ENCODE measurements around the gene RFPL4AL1. TPM values are rescaled to one million over a fixed set of nuclear protein-coding genes. Genes with fewer than 3 reads are reported as not detected.
A peak's percentile ranks its signal among the peaks of the same experiment; 100 is the strongest.
"Not testable (repeated sequence)": the region's sequence is repeated elsewhere in the genome, so short reads cannot be mapped to it uniquely, and the experiment has no call there.

RFPL4AL1 gene
- total RNA-seq = not detected
- not detected for polyA plus RNA-seq
- total RNA-seq = 0 reads per million in 6 experiments

GRCh38 chr19:55768818-55769217 is at the start of gene RFPL4AL1:
Gene RFPL4AL1 (plus strand): TSS chr19:55769118. CDS start chr19:55771805, 2,687 bp downstream.
- peaks cover 0 to 27% (median 0%) of the 10 kb centered on the region in 3 donors for H3K36me3 Mint-ChIP-seq
- H3K9me3 Mint-ChIP-seq = peaks cover 0 to 38% (median 7%) of the 10 kb centered on the region in 9 donors
- H3K27ac Mint-ChIP-seq, H3K4me3 Mint-ChIP-seq, H3K4me1 Mint-ChIP-seq, DNase-seq, POLR2A ChIA-PET, ATAC-seq: not testable (repeated sequence)
- peaks cover 18 to 56% (median 21%) of the 10 kb centered on the region in 5 donors for H3K27me3 Mint-ChIP-seq

DNA sequence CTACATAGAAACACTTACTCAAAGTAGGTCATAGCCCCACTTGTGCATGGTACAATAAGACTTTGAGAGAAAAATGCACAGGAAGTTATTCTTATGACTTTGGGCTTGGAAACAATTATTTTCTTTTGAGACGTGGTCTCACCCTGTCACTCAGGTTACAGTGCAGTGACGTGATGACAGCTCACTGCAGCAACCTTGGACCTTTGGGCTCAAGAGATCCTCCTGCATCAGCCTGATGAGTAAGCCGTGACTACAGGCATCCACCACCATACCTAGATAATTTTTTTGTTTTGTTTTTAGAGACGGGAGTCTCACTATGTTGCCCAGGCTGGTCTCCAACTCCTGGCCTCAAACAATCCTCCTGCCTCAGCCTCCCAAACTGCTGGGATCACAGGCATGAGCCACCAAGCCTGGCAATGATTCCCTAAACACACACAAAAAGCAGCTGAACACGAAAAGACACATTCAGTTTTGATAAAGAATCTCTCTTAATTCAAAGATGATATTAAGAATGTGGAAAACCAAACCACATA is 48.6 kb upstream of the RFPL4AL1 start:
- POLR2A ChIA-PET = no interaction called here
- no peak for ATAC-seq
- no peaks in the 10 kb centered on the region for H3K4me1 Mint-ChIP-seq
- peaks cover 3 to 43% (median 23%) of the 10 kb centered on the region in 9 donors for H3K9me3 Mint-ChIP-seq
- DNase-seq = no peak
- peaks cover 0 to 32% (median 20%) of the 10 kb centered on the region in 3 donors for H3K36me3 Mint-ChIP-seq
- no peak overlapping the region for H3K27ac Mint-ChIP-seq
- H3K4me3 Mint-ChIP-seq = no peak overlapping the region
- H3K27me3 Mint-ChIP-seq = peaks cover 43 to 71% (median 48%) of the 10 kb centered on the region in 5 donors

- ATAC-seq = no peak
- POLR2A ChIA-PET = no interaction called here
- H3K27ac Mint-ChIP-seq = no peak overlapping the region
- peaks cover 0 to 32% (median 20%) of the 10 kb centered on the region in 3 donors for H3K36me3 Mint-ChIP-seq
- peaks cover 3 to 43% (median 23%) of the 10 kb centered on the region in 9 donors for H3K9me3 Mint-ChIP-seq
- H3K4me3 Mint-ChIP-seq = no peak overlapping the region
- H3K4me1 Mint-ChIP-seq = no peaks in the 10 kb centered on the region
- peaks cover 46 to 75% (median 48%) of the 10 kb centered on the region in 5 donors for H3K27me3 Mint-ChIP-seq
- no peak for DNase-seq
These were observed 48.1 kb upstream of the RFPL4AL1 start for GRCh38 chr19:55720801-55721200.

- peaks cover 0 to 30% (median 20%) of the 10 kb centered on the region in 3 donors for H3K36me3 Mint-ChIP-seq
- no peak overlapping the region for H3K4me3 Mint-ChIP-seq
- no peak for ATAC-seq
- H3K4me1 Mint-ChIP-seq = no peaks in the 10 kb centered on the region
- peak overlapping the region in 1 of 10 donors; percentile 72 for H3K27ac Mint-ChIP-seq
- H3K27me3 Mint-ChIP-seq = peaks cover 36 to 72% (median 40%) of the 10 kb centered on the region in 5 donors
- no peak for DNase-seq
- H3K9me3 Mint-ChIP-seq = peaks cover 3 to 41% (median 23%) of the 10 kb centered on the region in 9 donors
- POLR2A ChIA-PET = no interaction called here
These were observed 45.4 kb upstream of the RFPL4AL1 start for GRCh38 chr19:55723491-55723890.

- DNase-seq = not testable (repeated sequence)
These were observed 38.5 kb upstream of the RFPL4AL1 start for GRCh38 chr19:55730378-55730777.

DNA sequence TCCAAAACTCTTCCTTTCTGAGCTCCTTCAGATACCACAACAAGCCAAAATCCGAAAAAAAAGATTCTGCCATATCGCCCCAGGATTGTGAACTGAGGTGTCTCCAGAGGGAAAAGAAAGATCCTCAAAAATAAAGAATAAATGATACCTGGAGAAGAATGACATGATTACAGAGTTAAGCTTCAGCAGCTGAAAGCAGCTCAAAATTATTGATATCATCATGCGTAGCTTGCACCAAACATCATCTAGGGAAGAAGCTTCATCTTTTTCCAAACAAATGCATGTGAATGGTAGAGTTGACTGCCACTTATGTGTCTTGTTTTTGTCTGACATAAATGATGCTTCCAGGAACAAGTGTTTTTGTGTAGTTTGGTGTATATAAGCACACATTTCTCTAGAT is 30.6 kb upstream of the RFPL4AL1 start, which contains the start of gene NLRP9:
NLRP9 (minus strand) TSS at position 101 of the 400 bp plus-strand sequence; CDS start at position 73, 28 bp downstream.
- no peak for ATAC-seq
- DNase-seq = no peak
- no peaks in the 10 kb centered on the region for H3K36me3 Mint-ChIP-seq
- POLR2A ChIA-PET = no interaction called here
- peaks cover 7 to 19% (median 10%) of the 10 kb centered on the region in 5 donors for H3K27me3 Mint-ChIP-seq
- H3K4me1 Mint-ChIP-seq = peaks cover 0 to 2% (median 0%) of the 10 kb centered on the region in 4 donors
- H3K9me3 Mint-ChIP-seq = no peaks in the 10 kb centered on the region
- H3K4me3 Mint-ChIP-seq = no peak within 1 kb of the TSS
- no peak within 1 kb of the TSS for H3K27ac Mint-ChIP-seq

More at GRCh38 chr19:55730378-55730777, 38.5 kb upstream of the RFPL4AL1 start:
- H3K27me3 Mint-ChIP-seq = peaks cover 1 to 21% (median 6%) of the 10 kb centered on the region in 5 donors
- ATAC-seq, H3K4me1 Mint-ChIP-seq, POLR2A ChIA-PET, H3K9me3 Mint-ChIP-seq, H3K4me3 Mint-ChIP-seq, H3K36me3 Mint-ChIP-seq, H3K27ac Mint-ChIP-seq: not testable (repeated sequence)

GRCh38 chr19:55750715-55751114 is 18.2 kb upstream of the RFPL4AL1 start:
- Mint-ChIP-seq H3K4me1 (no peaks in the 10 kb centered on the region), H3K9me3 (peaks cover 0 to 4% (median 0%) of the 10 kb centered on the region in 9 donors), H3K36me3 (no peaks in the 10 kb centered on the region), H3K4me3 (no peak overlapping the region), H3K27ac (no peak overlapping the region), H3K27me3 (peaks cover 6 to 20% (median 9%) of the 10 kb centered on the region in 5 donors)
- POLR2A ChIA-PET = no interaction called here
- no peak for DNase-seq
- no peak for ATAC-seq

- H3K27me3 Mint-ChIP-seq = peaks cover 7 to 40% (median 12%) of the 10 kb centered on the region in 5 donors
- POLR2A ChIA-PET = no interaction called here
- ATAC-seq (no peak), DNase-seq (no peak)
- no peak overlapping the region for H3K4me3 Mint-ChIP-seq
- H3K36me3 Mint-ChIP-seq = no peaks in the 10 kb centered on the region
- H3K9me3 Mint-ChIP-seq = peaks cover 0 to 4% (median 0%) of the 10 kb centered on the region in 9 donors
- no peak overlapping the region for H3K27ac Mint-ChIP-seq
- H3K4me1 Mint-ChIP-seq = no peaks in the 10 kb centered on the region
These were observed 15.5 kb upstream of the RFPL4AL1 start for GRCh38 chr19:55753401-55753800.

GRCh38 chr19:55756808-55757207 is 12.1 kb upstream of the RFPL4AL1 start:
- H3K36me3 Mint-ChIP-seq, H3K27ac Mint-ChIP-seq, POLR2A ChIA-PET, H3K4me1 Mint-ChIP-seq, H3K9me3 Mint-ChIP-seq, DNase-seq, ATAC-seq, H3K4me3 Mint-ChIP-seq: not testable (repeated sequence)
- H3K27me3 Mint-ChIP-seq = peaks cover 3 to 50% (median 19%) of the 10 kb centered on the region in 5 donors

GRCh38 chr19:55758797-55759196 is 10.1 kb upstream of the RFPL4AL1 start, which contains the start of gene RFPL4A:
Gene RFPL4A (plus strand): TSS chr19:55759097. CDS start chr19:55761801, 2,704 bp downstream.
- H3K27ac Mint-ChIP-seq, POLR2A ChIA-PET, H3K9me3 Mint-ChIP-seq, DNase-seq, ATAC-seq, H3K4me1 Mint-ChIP-seq, H3K36me3 Mint-ChIP-seq, H3K4me3 Mint-ChIP-seq: not testable (repeated sequence)
- peaks cover 0 to 38% (median 18%) of the 10 kb centered on the region in 5 donors for H3K27me3 Mint-ChIP-seq

- no peaks in the 10 kb centered on the region for H3K4me1 Mint-ChIP-seq
- peaks cover 0 to 27% (median 0%) of the 10 kb centered on the region in 3 donors for H3K36me3 Mint-ChIP-seq
- no peak overlapping the region for H3K27ac Mint-ChIP-seq
- ATAC-seq (no peak), DNase-seq (no peak)
- H3K27me3 Mint-ChIP-seq = peaks cover 20 to 50% (median 22%) of the 10 kb centered on the region in 5 donors
- peaks cover 0 to 38% (median 7%) of the 10 kb centered on the region in 9 donors for H3K9me3 Mint-ChIP-seq
- no peak overlapping the region for H3K4me3 Mint-ChIP-seq
- POLR2A ChIA-PET = no interaction called here
These were observed 2.5 kb upstream of the RFPL4AL1 start for GRCh38 chr19:55766466-55766865.

DNA sequence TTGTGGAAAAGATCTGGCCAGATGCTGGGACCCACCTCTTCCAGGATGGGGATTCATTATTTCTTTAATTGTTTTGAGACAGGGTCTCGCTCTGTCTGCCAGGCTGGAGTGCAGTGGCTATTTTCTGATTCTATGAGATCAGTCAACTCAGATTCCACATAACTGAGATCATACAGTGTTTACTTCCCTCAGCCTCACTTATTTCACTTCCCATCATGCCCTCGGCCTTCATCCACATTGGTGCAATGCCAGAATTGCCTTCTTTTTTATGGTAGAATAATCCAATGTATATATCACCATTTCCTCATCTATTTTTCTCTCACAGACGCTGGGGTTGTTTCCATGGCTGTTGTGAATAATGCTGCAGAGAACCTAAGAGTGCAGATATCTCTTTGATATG is 714 bp downstream of the RFPL4AL1 start:
- Mint-ChIP-seq H3K27me3 (peaks cover 19 to 54% (median 21%) of the 10 kb centered on the region in 5 donors), H3K9me3 (peaks cover 0 to 39% (median 7%) of the 10 kb centered on the region in 9 donors), H3K36me3 (peaks cover 0 to 27% (median 0%) of the 10 kb centered on the region in 3 donors)
- POLR2A ChIA-PET, ATAC-seq, H3K4me1 Mint-ChIP-seq, H3K4me3 Mint-ChIP-seq, DNase-seq, H3K27ac Mint-ChIP-seq: not testable (repeated sequence)

GRCh38 chr19:55777528-55777927 is 8.6 kb downstream of the RFPL4AL1 start:
- H3K36me3 Mint-ChIP-seq = no peaks in the 10 kb centered on the region
- peaks cover 25 to 72% (median 42%) of the 10 kb centered on the region in 5 donors for H3K27me3 Mint-ChIP-seq
- H3K27ac Mint-ChIP-seq = no peak overlapping the region
- POLR2A ChIA-PET = no interaction called here
- DNase-seq = no peak
- H3K9me3 Mint-ChIP-seq = peaks cover 0 to 4% (median 0%) of the 10 kb centered on the region in 9 donors
- no peak for ATAC-seq
- no peak overlapping the region for H3K4me3 Mint-ChIP-seq
- no peaks in the 10 kb centered on the region for H3K4me1 Mint-ChIP-seq
